ENCODE measurements around the gene ZNF337.
A peak's percentile ranks its signal among the peaks of the same experiment; 100 is the strongest.
"Not testable (repeated sequence)": the region's sequence is repeated elsewhere in the genome, so short reads cannot be mapped to it uniquely, and the experiment has no call there.

Gene ZNF337

GRCh38 chr20:25685276-25686080 is 11.2 kb downstream of the ZNF337 start:
- no peak overlapping the region for H3K27ac ChIP-seq (ENCODE audit: low read depth, low read length)
- no peaks in the 10 kb centered on the region for H3K9me3 ChIP-seq (ENCODE audit: control insufficient read depth, insufficient read depth, low read length)
- no peaks in the 10 kb centered on the region for H3K27me3 ChIP-seq (ENCODE audit: control insufficient read depth, low read length)
- H3K36me3 ChIP-seq (ENCODE audit: control insufficient read depth, low read length), result peaks cover 11% of the 10 kb centered on the region
- no peaks in the 10 kb centered on the region for H4K20me1 ChIP-seq (ENCODE audit: control insufficient read depth, insufficient read depth, low read depth, low read length)
- no peaks in the 10 kb centered on the region for H3F3A ChIP-seq (ENCODE audit: control insufficient read depth, insufficient read depth)
- H3K9me2 ChIP-seq (replicated peaks; ENCODE audit: control insufficient read depth, low read length), result no peaks in the 10 kb centered on the region
- H3K4me2 ChIP-seq (ENCODE audit: low read length), result no peak overlapping the region
- no peak overlapping the region for H3K4me3 ChIP-seq (ENCODE audit: low read length)
- TF ChIP-seq, protein P1, sequence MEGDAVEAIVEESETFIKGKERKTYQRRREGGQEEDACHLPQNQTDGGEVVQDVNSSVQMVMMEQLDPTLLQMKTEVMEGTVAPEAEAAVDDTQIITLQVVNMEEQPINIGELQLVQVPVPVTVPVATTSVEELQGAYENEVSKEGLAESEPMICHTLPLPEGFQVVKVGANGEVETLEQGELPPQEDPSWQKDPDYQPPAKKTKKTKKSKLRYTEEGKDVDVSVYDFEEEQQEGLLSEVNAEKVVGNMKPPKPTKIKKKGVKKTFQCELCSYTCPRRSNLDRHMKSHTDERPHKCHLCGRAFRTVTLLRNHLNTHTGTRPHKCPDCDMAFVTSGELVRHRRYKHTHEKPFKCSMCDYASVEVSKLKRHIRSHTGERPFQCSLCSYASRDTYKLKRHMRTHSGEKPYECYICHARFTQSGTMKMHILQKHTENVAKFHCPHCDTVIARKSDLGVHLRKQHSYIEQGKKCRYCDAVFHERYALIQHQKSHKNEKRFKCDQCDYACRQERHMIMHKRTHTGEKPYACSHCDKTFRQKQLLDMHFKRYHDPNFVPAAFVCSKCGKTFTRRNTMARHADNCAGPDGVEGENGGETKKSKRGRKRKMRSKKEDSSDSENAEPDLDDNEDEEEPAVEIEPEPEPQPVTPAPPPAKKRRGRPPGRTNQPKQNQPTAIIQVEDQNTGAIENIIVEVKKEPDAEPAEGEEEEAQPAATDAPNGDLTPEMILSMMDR (IDR thresholded peaks at IDR 0.05; ENCODE audit: low read depth, low read length, poor library complexity, severe bottlenecking), result no peak
- TF ChIP-seq EZH2phosphoT487 (IDR thresholded peaks at IDR 0.05; ENCODE audit: borderline replicate concordance, low read length), result no peak
- peaks cover 8% of the 10 kb centered on the region for H3K4me1 ChIP-seq (ENCODE audit: control insufficient read depth, low read length)
- H3K79me2 ChIP-seq (ENCODE audit: control insufficient read depth, low read length), result no peaks in the 10 kb centered on the region

DNA sequence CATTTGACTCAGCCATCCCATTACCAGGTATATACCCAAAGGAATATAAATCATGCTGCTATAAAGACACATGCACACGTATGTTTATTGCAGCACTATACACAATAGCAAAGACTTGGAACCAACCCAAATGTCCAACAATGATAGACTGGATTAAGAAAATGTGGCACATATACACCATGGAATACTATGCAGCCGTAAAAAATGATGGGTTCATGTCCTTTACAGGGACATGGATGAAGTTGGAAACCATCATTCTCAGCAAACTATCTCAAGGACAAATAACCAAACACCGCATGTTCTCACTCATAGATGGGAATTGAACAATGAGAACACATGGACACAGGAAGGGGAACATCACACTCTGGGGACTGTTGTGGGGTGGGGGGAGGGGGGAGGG is 12.8 kb downstream of the ZNF337 start:
- H3F3A ChIP-seq (ENCODE audit: control insufficient read depth, insufficient read depth); H3K27me3 ChIP-seq (ENCODE audit: control insufficient read depth, low read length); H3K27ac ChIP-seq (ENCODE audit: low read depth, low read length); H3K79me2 ChIP-seq (ENCODE audit: control insufficient read depth, low read length); H3K4me3 ChIP-seq (ENCODE audit: low read length); H3K4me1 ChIP-seq (ENCODE audit: control insufficient read depth, low read length); H3K9me2 ChIP-seq (replicated peaks; ENCODE audit: control insufficient read depth, low read length); H3K4me2 ChIP-seq (ENCODE audit: low read length); H3K9me3 ChIP-seq (ENCODE audit: control insufficient read depth, insufficient read depth, low read length); H4K20me1 ChIP-seq (ENCODE audit: control insufficient read depth, insufficient read depth, low read depth, low read length): not testable (repeated sequence)
- peaks cover 13% of the 10 kb centered on the region for H3K36me3 ChIP-seq (ENCODE audit: control insufficient read depth, low read length)

GRCh38 chr20:25683050-25683449 is 13.6 kb downstream of the ZNF337 start:
- no peak overlapping the region for H3K27ac ChIP-seq (ENCODE audit: low read depth, low read length)
- H3K4me2 ChIP-seq (ENCODE audit: low read length), result peak overlapping the region; percentile 6; the same call in 1 of the 2 replicates
- TF ChIP-seq EZH2phosphoT487 (IDR thresholded peaks at IDR 0.05; ENCODE audit: borderline replicate concordance, low read length), result no peak
- TF ChIP-seq, protein P1 (IDR thresholded peaks at IDR 0.05; ENCODE audit: low read depth, low read length, poor library complexity, severe bottlenecking), result no peak
- H3K4me3 ChIP-seq (ENCODE audit: low read length), result no peak overlapping the region
- no peaks in the 10 kb centered on the region for H3K9me2 ChIP-seq (replicated peaks; ENCODE audit: control insufficient read depth, low read length)
- H3K27me3 ChIP-seq (ENCODE audit: control insufficient read depth, low read length), result no peaks in the 10 kb centered on the region
- no peaks in the 10 kb centered on the region for H3K79me2 ChIP-seq (ENCODE audit: control insufficient read depth, low read length)
- H3K4me1 ChIP-seq (ENCODE audit: control insufficient read depth, low read length), result peaks cover 8% of the 10 kb centered on the region
- H3K9me3 ChIP-seq (ENCODE audit: control insufficient read depth, insufficient read depth, low read length), result no peaks in the 10 kb centered on the region
- no peaks in the 10 kb centered on the region for H3F3A ChIP-seq (ENCODE audit: control insufficient read depth, insufficient read depth)
- H3K36me3 ChIP-seq (ENCODE audit: control insufficient read depth, low read length), result peaks cover 21% of the 10 kb centered on the region
- H4K20me1 ChIP-seq (ENCODE audit: control insufficient read depth, insufficient read depth, low read depth, low read length), result no peaks in the 10 kb centered on the region

DNA sequence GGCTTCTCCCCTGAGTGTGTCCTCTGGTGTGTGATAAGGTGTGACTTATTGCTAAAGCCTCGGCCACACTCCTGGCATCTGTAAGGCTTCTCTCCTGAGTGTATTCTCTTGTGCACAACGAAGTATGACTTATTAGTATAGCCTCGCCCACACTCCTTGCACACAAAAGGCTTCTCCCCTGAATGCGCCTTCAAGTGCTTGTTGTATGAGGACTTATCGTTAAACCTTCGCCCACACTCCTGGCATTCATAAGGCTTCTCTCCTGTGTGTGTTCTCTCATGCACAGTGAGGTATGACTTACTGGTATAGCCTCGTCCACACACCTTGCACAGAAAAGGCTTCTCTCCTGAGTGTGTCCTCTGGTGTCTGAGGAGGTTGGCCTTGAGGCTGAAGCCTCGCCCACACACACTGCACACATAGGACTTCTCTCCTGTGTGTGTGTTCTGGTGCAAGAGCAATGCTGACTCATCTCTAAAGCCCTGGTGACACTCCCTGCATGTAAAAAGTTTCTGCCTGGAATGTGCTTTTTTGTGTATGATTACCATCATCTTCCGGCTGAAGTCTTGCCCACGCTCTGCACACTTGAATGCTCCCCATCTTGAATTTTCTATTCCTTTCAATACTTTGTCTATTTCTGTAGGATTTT is 20.4 kb downstream of the ZNF337 start:
- no peaks in the 10 kb centered on the region for H3F3A ChIP-seq (ENCODE audit: control insufficient read depth, insufficient read depth)
- H3K4me1 ChIP-seq (ENCODE audit: control insufficient read depth, low read length), result no peaks in the 10 kb centered on the region
- H3K27me3 ChIP-seq (ENCODE audit: control insufficient read depth, low read length), result no peaks in the 10 kb centered on the region
- peaks cover 71% of the 10 kb centered on the region for H3K36me3 ChIP-seq (ENCODE audit: control insufficient read depth, low read length)
- no peaks in the 10 kb centered on the region for H3K79me2 ChIP-seq (ENCODE audit: control insufficient read depth, low read length)
- H3K9me3 ChIP-seq (ENCODE audit: control insufficient read depth, insufficient read depth, low read length), result no peaks in the 10 kb centered on the region
- TF ChIP-seq EZH2phosphoT487 (IDR thresholded peaks at IDR 0.05; ENCODE audit: borderline replicate concordance, low read length), result no peak
- TF ChIP-seq, protein P1 (IDR thresholded peaks at IDR 0.05; ENCODE audit: low read depth, low read length, poor library complexity, severe bottlenecking), result no peak
- no peak overlapping the region for H3K27ac ChIP-seq (ENCODE audit: low read depth, low read length)
- no peak overlapping the region for H3K4me2 ChIP-seq (ENCODE audit: low read length)
- H3K4me3 ChIP-seq (ENCODE audit: low read length), result no peak overlapping the region
- no peaks in the 10 kb centered on the region for H4K20me1 ChIP-seq (ENCODE audit: control insufficient read depth, insufficient read depth, low read depth, low read length)
- H3K9me2 ChIP-seq (replicated peaks; ENCODE audit: control insufficient read depth, low read length), result no peaks in the 10 kb centered on the region

Measured in DOHH2 (cell line).